Small intestine (tissue), 7 donors: ENCODE measurements around the gene ADAMTSL3. TPM values are rescaled to one million over a fixed set of nuclear protein-coding genes. Genes with fewer than 3 reads are reported as not detected.

ENCODE experiments used
- DNase-seq, 2 donors: peaks; one replicate each; pipeline versions ENCODE4 v3.0.0 to v3.0.0-alpha.2; 2013
- FAIRE-seq: peaks from 2 replicates; lab custom pipeline; 2012; peaks lifted over from hg19 to GRCh38; lab: Jason Lieb, UNC
- H3K27ac ChIP-seq, 3 donors: one replicate each; pipeline ENCODE4 v1.5.1; 2013; ENCODE audit warnings: low read length in 2 of 3, mild to moderate bottlenecking in 2 of 3, control low read depth in 1 of 3, inconsistent platforms in 1 of 3, low read depth in 1 of 3, moderate library complexity in 1 of 3
- H3K27me3 ChIP-seq, 3 donors: one replicate each; pipeline ENCODE4 v1.6.1; 2013; ENCODE audit warnings: low read length in 3 of 3, inconsistent platforms in 1 of 3; ENCODE audit not compliant: control insufficient read depth in 3 of 3, insufficient read depth in 3 of 3
- H3K36me3 ChIP-seq, 3 donors: one replicate each; pipeline ENCODE4 v1.6.1; 2013; ENCODE audit warnings: low read length in 3 of 3, inconsistent platforms in 1 of 3, low read depth in 1 of 3, mild to moderate bottlenecking in 1 of 3, moderate library complexity in 1 of 3; ENCODE audit not compliant: control insufficient read depth in 3 of 3, insufficient read depth in 2 of 3
- H3K4me1 ChIP-seq, 3 donors: one replicate each; pipeline ENCODE4 v1.6.1; 2013; ENCODE audit warnings: low read length in 2 of 3, inconsistent platforms in 1 of 3, low read depth in 1 of 3, mild to moderate bottlenecking in 1 of 3, moderate library complexity in 1 of 3; ENCODE audit not compliant: control insufficient read depth in 3 of 3, insufficient read depth in 2 of 3
- H3K4me3 ChIP-seq, 3 donors: one replicate each; pipeline ENCODE4 v1.5.1; 2013; ENCODE audit warnings: low read length in 3 of 3, control low read depth in 1 of 3, inconsistent platforms in 1 of 3, low read depth in 1 of 3, mild to moderate bottlenecking in 1 of 3, moderate library complexity in 1 of 3
- H3K9me3 ChIP-seq, 2 donors: one replicate each; pipeline ENCODE4 v1.6.1; 2013; ENCODE audit warnings: low read depth in 1 of 2, low read length in 1 of 2; ENCODE audit not compliant: control insufficient read depth in 2 of 2, insufficient read depth in 1 of 2
- WGBS, 3 donors: extraction: QIAGEN DNeasy Blood & Tissue Kit; methylation state at CpG; one replicate each; pipeline ENCODE4 v1.1.7; 2013; 5-methylcytosine and 5-hydroxymethylcytosine counted together
- polyA plus RNA-seq, 4 donors: library from polyadenylated mRNA; stranded (reverse) in 3 of 4; unstranded in 1 of 4; fragments of 200-250 nt in 3 of 4; fragments of 120-200 nt in 1 of 4; gene quantifications; one replicate each; pipeline versions ENCODE4 v1.2.1 to v1.2.3, GENCODE V29; 2013
- donor health status: healthy with polysubstance abuse.
- donor health status: control.
- donor health status: control.
- donor health status: Bipolar disorder and iron deficiency.
- donor health status: healthy.

ADAMTSL3 gene
- polyA plus RNA-seq, 4 donors, result 0.22 to 1.6 (median 0.93) TPM

GRCh38 chr15:83776986-83777385 lies 123.1 kb downstream of the ADAMTSL3 start:
- Histone ChIP-seq H3K9me3 (no peaks in the 10 kb centered on the region), H3K36me3 (no peaks in the 10 kb centered on the region), H3K27ac (no peak overlapping the region), H3K4me3 (no peak overlapping the region), H3K27me3 (no peaks in the 10 kb centered on the region), H3K4me1 (no peaks in the 10 kb centered on the region)
- DNase-seq (no peak), FAIRE-seq (no peak)
- WGBS, 3 donors, result 81 to 91% (median 85%) methylated on average over 4 of the region's 4 CpGs

- Histone ChIP-seq H3K4me1 (no peaks in the 10 kb centered on the region), H3K27me3 (no peaks in the 10 kb centered on the region), H3K27ac (no peak overlapping the region), H3K4me3 (no peak overlapping the region), H3K36me3 (no peaks in the 10 kb centered on the region), H3K9me3 (no peaks in the 10 kb centered on the region)
- 90 to 98% (median 95%) methylated on average over 1 of the region's 1 CpG for WGBS, 3 donors
- FAIRE-seq, result no peak
- DNase-seq, result no peak
Measured at GRCh38 chr15:83783227-83783626, 129.3 kb downstream of the ADAMTSL3 start.

GRCh38 chr15:83784975-83785374 lies 131.1 kb downstream of the ADAMTSL3 start:
- FAIRE-seq (no peak), DNase-seq (no peak)
- Histone ChIP-seq H3K4me1 (no peaks in the 10 kb centered on the region), H3K27me3 (no peaks in the 10 kb centered on the region), H3K27ac (no peak overlapping the region), H3K9me3 (no peaks in the 10 kb centered on the region), H3K4me3 (no peak overlapping the region), H3K36me3 (no peaks in the 10 kb centered on the region)

GRCh38 chr15:83786336-83786735 lies 132.4 kb downstream of the ADAMTSL3 start:
- FAIRE-seq, result no peak

GRCh38 chr15:83793069-83793468 lies 139.1 kb downstream of the ADAMTSL3 start:
- 87 to 92% (median 88%) methylated on average over 5 of the region's 5 CpGs for WGBS, 3 donors
- no peak overlapping the region for H3K4me3 ChIP-seq
- no peak for FAIRE-seq
- no peaks in the 10 kb centered on the region for H3K9me3 ChIP-seq
- no peaks in the 10 kb centered on the region for H3K36me3 ChIP-seq
- no peak for DNase-seq
- H3K27me3 ChIP-seq, result no peaks in the 10 kb centered on the region
- no peaks in the 10 kb centered on the region for H3K4me1 ChIP-seq
- H3K27ac ChIP-seq, result no peak overlapping the region

More at GRCh38 chr15:83786336-83786735, 132.4 kb downstream of the ADAMTSL3 start:
- Histone ChIP-seq H3K9me3 (no peaks in the 10 kb centered on the region), H3K4me1 (no peaks in the 10 kb centered on the region), H3K27ac (no peak overlapping the region), H3K4me3 (no peak overlapping the region), H3K36me3 (no peaks in the 10 kb centered on the region), H3K27me3 (no peaks in the 10 kb centered on the region)
- DNase-seq, result no peak
- whole genome bisulfite sequencing, 3 donors, result 86 to 89% (median 87%) methylated on average over 5 of the region's 5 CpGs

GRCh38 chr15:83794209-83794608 lies 140.3 kb downstream of the ADAMTSL3 start:
- Histone ChIP-seq H3K36me3 (no peaks in the 10 kb centered on the region), H3K27ac (no peak overlapping the region), H3K4me3 (no peak overlapping the region), H3K4me1 (no peaks in the 10 kb centered on the region), H3K27me3 (no peaks in the 10 kb centered on the region), H3K9me3 (no peaks in the 10 kb centered on the region)
- no peak for DNase-seq
- no peak for FAIRE-seq
- WGBS, 3 donors, result 16 to 71% (median 63%) methylated on average over 1 of the region's 1 CpG

GRCh38 chr15:83809345-83809744 lies 155.4 kb downstream of the ADAMTSL3 start:
- H3K9me3 ChIP-seq, result no peaks in the 10 kb centered on the region
- 64 to 76% (median 70%) methylated on average over 2 of the region's 2 CpGs for WGBS, 3 donors
- H3K27me3 ChIP-seq, result no peaks in the 10 kb centered on the region
- H3K4me3 ChIP-seq, result no peak overlapping the region
- no peaks in the 10 kb centered on the region for H3K36me3 ChIP-seq
- no peak overlapping the region for H3K27ac ChIP-seq
- FAIRE-seq (no peak), DNase-seq (no peak)
- no peaks in the 10 kb centered on the region for H3K4me1 ChIP-seq

- Histone ChIP-seq H3K4me1 (no peaks in the 10 kb centered on the region), H3K27me3 (no peaks in the 10 kb centered on the region), H3K9me3 (no peaks in the 10 kb centered on the region), H3K36me3 (no peaks in the 10 kb centered on the region), H3K27ac (no peak overlapping the region), H3K4me3 (no peak overlapping the region)
- WGBS, 3 donors, result 73 to 85% (median 76%) methylated on average over 3 of the region's 3 CpGs
- no peak for FAIRE-seq
- DNase-seq, result no peak
Measured at GRCh38 chr15:83810110-83810509, 156.2 kb downstream of the ADAMTSL3 start.

GRCh38 chr15:83813682-83814081 lies 159.8 kb downstream of the ADAMTSL3 start:
- DNase-seq, result no peak
- Histone ChIP-seq H3K36me3 (no peaks in the 10 kb centered on the region), H3K27me3 (no peaks in the 10 kb centered on the region), H3K9me3 (no peaks in the 10 kb centered on the region), H3K4me1 (no peaks in the 10 kb centered on the region), H3K4me3 (no peak overlapping the region), H3K27ac (no peak overlapping the region)
- WGBS, 3 donors, result 33 to 93% (median 76%) methylated on average over 1 of the region's 1 CpG
- no peak for FAIRE-seq
